Tibial nerve (tissue), 4 donors: ENCODE measurements around the gene DNAJC6. TPM values are rescaled to one million over a fixed set of nuclear protein-coding genes. Genes with fewer than 3 reads are reported as not detected.

Experiments used
- DNase-seq, 2 donors: peaks; one replicate each; pipeline ENCODE4 v3.0.0-alpha.2; 2019; ENCODE audit warnings: low spot score in 2 of 2
- H3K27ac ChIP-seq, 4 donors: fragments of 200-600 bp; sonication (generic) in 3 of 4; one replicate each; pipeline ENCODE4 v1.5.1; 2017 to 2019; ENCODE audit warnings: mild to moderate bottlenecking in 1 of 4
- H3K27me3 ChIP-seq, 2 donors: fragments of 200-600 bp; sonication (generic) in 1 of 2; one replicate each; pipeline versions ENCODE4 v1.5.1 to v1.6.0; 2017 to 2019
- H3K36me3 ChIP-seq, 3 donors: fragments of 200-600 bp; sonication (generic); one replicate each; pipeline ENCODE4 v1.5.1; 2018 to 2019
- H3K4me1 ChIP-seq, 4 donors: fragments of 200-600 bp; sonication (generic) in 3 of 4; one replicate each; pipeline ENCODE4 v1.5.1; 2017 to 2019
- H3K4me3 ChIP-seq, 4 donors: fragments of 200-600 bp; sonication (generic) in 3 of 4; one replicate each; pipeline ENCODE4 v1.5.1; 2017 to 2019; ENCODE audit warnings: mild to moderate bottlenecking in 1 of 4, moderate library complexity in 1 of 4
- H3K9me3 ChIP-seq, 4 donors: fragments of 200-600 bp; sonication (generic) in 3 of 4; one replicate each; pipeline ENCODE4 v1.5.1; 2017 to 2019
- EP300 ChIP-seq, 2 donors: sonication (generic); formaldehyde crosslinking; IDR thresholded peaks; one replicate each; pipeline ENCODE4 v1.6.1; 2017; ENCODE audit warnings: antibody characterized with exemption in 2 of 2, mild to moderate bottlenecking in 1 of 2
- POLR2A ChIP-seq, 2 donors: fragments of 450-650 bp; IDR thresholded peaks; one replicate each; pipeline ENCODE4 v1.6.1; 2017; ENCODE audit warnings: antibody characterized with exemption in 2 of 2, mild to moderate bottlenecking in 2 of 2, moderate library complexity in 2 of 2
- WGBS, 2 donors: methylation state at CpG; one replicate each; pipeline ENCODE4 v1.1.5; 2018; 5-methylcytosine and 5-hydroxymethylcytosine counted together
- small RNA-seq: library from RNA; depleted of rRNA; stranded (forward); fragments of <200 nt; gene quantifications from one replicate; pipeline ENCODE3, GENCODE V24; 2016
- total RNA-seq, 4 donors: library from RNA; depleted of rRNA; stranded (reverse); fragments of >200 nt; gene quantifications; one replicate each; pipeline ENCODE4 v1.1.0, GENCODE V29; 2016
- TF ChIP-seq, protein P1 (sequence below), 5 experiments: fragments of 200-600 bp in 3 of 5; fragments of 450-650 bp in 2 of 5; sonication (generic) in 3 of 5; IDR thresholded peaks; one replicate each; pipeline ENCODE4 v1.5.1; 2016 to 2019; ENCODE audit warnings: antibody characterized with exemption in 5 of 5, mild to moderate bottlenecking in 3 of 5, moderate library complexity in 2 of 5

The DNAJC6 gene
- total RNA-seq, 4 donors from 2014 or later: 11.4 to 19.2 (median 16.9) TPM

- TF ChIP-seq EP300 (IDR thresholded peaks at IDR 0.05) (no peak), POLR2A (IDR thresholded peaks at IDR 0.05) (no peak)
- TF ChIP-seq, protein P1, sequence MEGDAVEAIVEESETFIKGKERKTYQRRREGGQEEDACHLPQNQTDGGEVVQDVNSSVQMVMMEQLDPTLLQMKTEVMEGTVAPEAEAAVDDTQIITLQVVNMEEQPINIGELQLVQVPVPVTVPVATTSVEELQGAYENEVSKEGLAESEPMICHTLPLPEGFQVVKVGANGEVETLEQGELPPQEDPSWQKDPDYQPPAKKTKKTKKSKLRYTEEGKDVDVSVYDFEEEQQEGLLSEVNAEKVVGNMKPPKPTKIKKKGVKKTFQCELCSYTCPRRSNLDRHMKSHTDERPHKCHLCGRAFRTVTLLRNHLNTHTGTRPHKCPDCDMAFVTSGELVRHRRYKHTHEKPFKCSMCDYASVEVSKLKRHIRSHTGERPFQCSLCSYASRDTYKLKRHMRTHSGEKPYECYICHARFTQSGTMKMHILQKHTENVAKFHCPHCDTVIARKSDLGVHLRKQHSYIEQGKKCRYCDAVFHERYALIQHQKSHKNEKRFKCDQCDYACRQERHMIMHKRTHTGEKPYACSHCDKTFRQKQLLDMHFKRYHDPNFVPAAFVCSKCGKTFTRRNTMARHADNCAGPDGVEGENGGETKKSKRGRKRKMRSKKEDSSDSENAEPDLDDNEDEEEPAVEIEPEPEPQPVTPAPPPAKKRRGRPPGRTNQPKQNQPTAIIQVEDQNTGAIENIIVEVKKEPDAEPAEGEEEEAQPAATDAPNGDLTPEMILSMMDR (IDR thresholded peaks at IDR 0.05): no peak
- no peaks in the 10 kb centered on the region for H3K27me3 ChIP-seq
- DNase-seq: no peak
- H3K27ac ChIP-seq: no peak overlapping the region
- H3K36me3 ChIP-seq: no peaks in the 10 kb centered on the region
- H3K4me3 ChIP-seq: no peak overlapping the region
- H3K4me1 ChIP-seq: peaks cover 0 to 8% (median 0%) of the 10 kb centered on the region in 4 donors
- peaks cover 0 to 4% (median 0%) of the 10 kb centered on the region in 4 donors for H3K9me3 ChIP-seq
These were observed 147.1 kb downstream of the DNAJC6 start for GRCh38 chr1:65456481-65456880.

DNA sequence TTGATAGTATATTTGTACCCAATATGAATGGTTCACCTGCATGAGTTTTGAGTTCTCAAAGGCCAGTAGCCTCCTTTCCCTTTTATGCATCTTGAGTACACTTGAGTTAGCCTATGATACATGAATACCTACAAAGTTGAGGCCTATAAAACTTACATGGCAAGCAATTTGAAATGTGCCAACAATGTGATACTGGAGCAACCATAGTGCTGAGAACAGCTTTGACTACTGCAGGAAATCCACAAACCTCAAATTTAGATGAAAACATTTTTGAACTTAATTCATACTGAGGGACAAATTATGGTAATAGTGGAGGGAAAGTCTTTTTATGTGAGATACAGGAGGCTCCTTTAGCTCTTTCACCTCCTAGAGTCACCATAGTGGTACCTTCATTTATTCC is 148.5 kb downstream of the DNAJC6 start:
- TF ChIP-seq, protein P1 (IDR thresholded peaks at IDR 0.05): no peak
- TF ChIP-seq POLR2A (IDR thresholded peaks at IDR 0.05): no peak
- TF ChIP-seq EP300 (IDR thresholded peaks at IDR 0.05): no peak
- no peaks in the 10 kb centered on the region for H3K27me3 ChIP-seq
- H3K27ac ChIP-seq: no peak overlapping the region
- H3K9me3 ChIP-seq: peaks cover 0 to 4% (median 0%) of the 10 kb centered on the region in 4 donors
- no peak overlapping the region for H3K4me3 ChIP-seq
- H3K36me3 ChIP-seq: no peaks in the 10 kb centered on the region
- H3K4me1 ChIP-seq: peaks cover 0 to 8% (median 0%) of the 10 kb centered on the region in 4 donors
- DNase-seq: no peak

DNA sequence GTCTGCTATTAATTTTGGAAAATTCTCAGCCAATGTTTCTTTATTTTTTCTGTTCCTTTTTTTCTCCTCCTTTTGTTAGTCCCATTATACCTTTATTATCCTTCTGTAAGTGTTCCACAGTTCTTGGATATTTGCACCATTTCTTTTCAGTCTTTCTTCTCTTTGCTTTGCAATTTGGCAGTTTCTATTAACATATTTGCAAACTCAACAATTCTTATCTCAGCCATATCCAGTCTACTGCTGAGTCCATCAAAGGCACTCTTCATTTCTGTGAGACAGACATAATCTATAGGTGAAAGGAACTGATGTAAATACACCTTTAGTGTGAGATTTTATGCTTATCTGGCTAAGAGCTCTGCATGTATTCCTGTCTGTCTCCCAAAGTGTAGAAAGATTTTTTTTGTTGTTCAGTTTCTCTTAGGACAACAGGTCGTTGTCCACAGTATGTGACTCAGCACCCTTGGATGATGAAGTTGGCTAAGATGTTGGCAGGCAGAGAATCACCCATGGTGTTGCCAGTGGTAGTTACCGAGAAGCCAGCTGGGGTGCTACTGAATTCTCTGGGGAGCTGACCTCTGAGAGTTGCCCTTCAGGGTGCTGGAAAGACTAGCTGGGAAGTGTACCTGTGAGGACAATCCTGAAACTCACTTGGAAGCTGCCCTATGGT is 149.5 kb downstream of the DNAJC6 start:
- Histone ChIP-seq H3K4me3 (no peak overlapping the region), H3K9me3 (peaks cover 0 to 9% (median 0%) of the 10 kb centered on the region in 4 donors), H3K27ac (no peak overlapping the region), H3K36me3 (no peaks in the 10 kb centered on the region), H3K27me3 (no peaks in the 10 kb centered on the region), H3K4me1 (peaks cover 0 to 8% (median 0%) of the 10 kb centered on the region in 4 donors)
- DNase-seq: no peak
- TF ChIP-seq EP300 (IDR thresholded peaks at IDR 0.05) (no peak), POLR2A (IDR thresholded peaks at IDR 0.05) (no peak)
- TF ChIP-seq, protein P1 (IDR thresholded peaks at IDR 0.05): no peak
- 72 to 75% methylated on average over 2 of the region's 2 CpGs for WGBS, 2 donors

- no peak for TF ChIP-seq EP300 (IDR thresholded peaks at IDR 0.05)
- no peak for TF ChIP-seq POLR2A (IDR thresholded peaks at IDR 0.05)
- TF ChIP-seq, protein P1 (IDR thresholded peaks at IDR 0.05): peak in 3 of 5 experiments; percentile 5 to 32 (median 20)
- WGBS, 2 donors: 85 to 92% methylated on average over 1 of the region's 1 CpG
- H3K27ac ChIP-seq: no peak overlapping the region
These were observed 150.0 kb downstream of the DNAJC6 start for GRCh38 chr1:65459397-65459768.

More at GRCh38 chr1:65459397-65459768, 150.0 kb downstream of the DNAJC6 start:
- Histone ChIP-seq H3K4me3 (no peak overlapping the region), H3K27me3 (no peaks in the 10 kb centered on the region), H3K9me3 (peaks cover 0 to 9% (median 0%) of the 10 kb centered on the region in 4 donors), H3K4me1 (peaks cover 0 to 8% (median 0%) of the 10 kb centered on the region in 4 donors), H3K36me3 (no peaks in the 10 kb centered on the region)
- no peak for DNase-seq

Small RNA genes lying within 50 kb of the gene (small RNA-seq; reads per million reads assigned to genes)
- gene COX6CP13: not detected
- gene RNU2-15P: not detected

Other genes with a start within 250 kb of the DNAJC6 start
- 10 to 100 TPM; 16.1 to 24.9 (median 19.5) TPM for gene AK4, start 161.3 kb upstream of the DNAJC6 start, total RNA-seq
- 100 to 1,000 TPM in 1 of 4 donors, 10 to 100 TPM in 3; 28.2 to 108 (median 43.7) TPM for gene LEPR, start 111.1 kb downstream of the DNAJC6 start, total RNA-seq
- 10 to 100 TPM; 53.0 to 77.7 (median 67.9) TPM for gene LEPROT, start 111.1 kb downstream of the DNAJC6 start, total RNA-seq